PC-9 (cell line): ENCODE results near the gene MB21D2.

Source experiments
- EZH2 ChIP-seq: fragments of 200-600 bp; sonication (generic); IDR thresholded peaks from 2 replicates; pipeline ENCODE4 v1.8.0; 2017; ENCODE audit warnings: antibody characterized with exemption, low read depth
- TF ChIP-seq, protein P1 (sequence below): fragments of 200-600 bp; sonication (generic); conservative IDR thresholded peaks from 2 replicates; pipeline ENCODE4 v1.6.1; 2017; ENCODE audit warnings: mixed run types, antibody characterized with exemption, mild to moderate bottlenecking, moderate library complexity

DNA sequence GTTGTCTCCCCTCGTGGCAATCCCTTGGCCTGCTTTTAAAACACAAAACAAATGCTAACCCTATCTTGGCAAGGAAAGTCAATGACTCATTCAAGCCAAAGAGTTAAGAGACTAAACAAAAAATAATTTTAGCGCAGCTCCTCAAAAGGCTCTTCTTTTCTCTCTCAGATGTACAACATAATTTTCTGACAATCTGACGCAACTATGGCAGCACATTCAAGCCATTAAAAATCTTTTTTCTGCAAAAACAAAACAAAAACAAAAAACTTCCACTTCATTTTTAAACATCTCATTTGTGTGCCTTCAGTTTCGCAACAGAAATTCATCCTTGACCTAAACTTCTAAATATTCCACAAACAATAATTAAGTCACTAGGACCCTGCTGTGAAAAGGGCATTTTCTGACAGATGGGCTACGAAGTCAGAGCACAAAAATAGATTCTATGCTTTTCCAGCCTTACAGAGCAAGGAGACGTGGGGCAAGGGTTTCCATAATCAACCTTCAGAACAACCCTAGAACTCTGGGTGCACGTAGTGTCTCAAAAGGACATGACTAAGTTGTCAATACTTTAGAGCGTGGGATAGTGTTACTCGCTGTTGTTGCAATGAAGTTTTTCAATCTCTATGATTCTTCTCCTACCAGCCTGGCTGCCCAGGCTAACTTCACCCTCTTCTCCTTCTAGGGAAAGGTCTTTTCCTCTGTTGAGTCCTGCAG is 84.3 kb downstream of the MB21D2 start:
- TF ChIP-seq, protein P1, sequence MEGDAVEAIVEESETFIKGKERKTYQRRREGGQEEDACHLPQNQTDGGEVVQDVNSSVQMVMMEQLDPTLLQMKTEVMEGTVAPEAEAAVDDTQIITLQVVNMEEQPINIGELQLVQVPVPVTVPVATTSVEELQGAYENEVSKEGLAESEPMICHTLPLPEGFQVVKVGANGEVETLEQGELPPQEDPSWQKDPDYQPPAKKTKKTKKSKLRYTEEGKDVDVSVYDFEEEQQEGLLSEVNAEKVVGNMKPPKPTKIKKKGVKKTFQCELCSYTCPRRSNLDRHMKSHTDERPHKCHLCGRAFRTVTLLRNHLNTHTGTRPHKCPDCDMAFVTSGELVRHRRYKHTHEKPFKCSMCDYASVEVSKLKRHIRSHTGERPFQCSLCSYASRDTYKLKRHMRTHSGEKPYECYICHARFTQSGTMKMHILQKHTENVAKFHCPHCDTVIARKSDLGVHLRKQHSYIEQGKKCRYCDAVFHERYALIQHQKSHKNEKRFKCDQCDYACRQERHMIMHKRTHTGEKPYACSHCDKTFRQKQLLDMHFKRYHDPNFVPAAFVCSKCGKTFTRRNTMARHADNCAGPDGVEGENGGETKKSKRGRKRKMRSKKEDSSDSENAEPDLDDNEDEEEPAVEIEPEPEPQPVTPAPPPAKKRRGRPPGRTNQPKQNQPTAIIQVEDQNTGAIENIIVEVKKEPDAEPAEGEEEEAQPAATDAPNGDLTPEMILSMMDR, result no peak
- TF ChIP-seq EZH2, result no peak
